Tibial nerve (tissue), 4 donors: ENCODE measurements around the gene WDSUB1. TPM values are rescaled to one million over a fixed set of nuclear protein-coding genes. Genes with fewer than 3 reads are reported as not detected.
A peak's percentile ranks its signal among the peaks of the same experiment; 100 is the strongest.

Experiments used
- DNase-seq, 2 donors: peaks; one replicate each; pipeline ENCODE4 v3.0.0-alpha.2; 2019; ENCODE audit warnings: low spot score in 2 of 2
- H3K27ac ChIP-seq, 4 donors: fragments of 200-600 bp; sonication (generic) in 3 of 4; one replicate each; pipeline ENCODE4 v1.5.1; 2017 to 2019; ENCODE audit warnings: mild to moderate bottlenecking in 1 of 4
- H3K27me3 ChIP-seq, 2 donors: fragments of 200-600 bp; sonication (generic) in 1 of 2; one replicate each; pipeline versions ENCODE4 v1.5.1 to v1.6.0; 2017 to 2019
- H3K36me3 ChIP-seq, 3 donors: fragments of 200-600 bp; sonication (generic); one replicate each; pipeline ENCODE4 v1.5.1; 2018 to 2019
- H3K4me1 ChIP-seq, 4 donors: fragments of 200-600 bp; sonication (generic) in 3 of 4; one replicate each; pipeline ENCODE4 v1.5.1; 2017 to 2019
- H3K4me3 ChIP-seq, 4 donors: fragments of 200-600 bp; sonication (generic) in 3 of 4; one replicate each; pipeline ENCODE4 v1.5.1; 2017 to 2019; ENCODE audit warnings: mild to moderate bottlenecking in 1 of 4, moderate library complexity in 1 of 4
- H3K9me3 ChIP-seq, 4 donors: fragments of 200-600 bp; sonication (generic) in 3 of 4; one replicate each; pipeline ENCODE4 v1.5.1; 2017 to 2019
- CTCF ChIP-seq, 5 experiments: fragments of 200-600 bp in 3 of 5; fragments of 450-650 bp in 2 of 5; sonication (generic) in 3 of 5; IDR thresholded peaks; one replicate each; pipeline ENCODE4 v1.5.1; 2016 to 2019; ENCODE audit warnings: antibody characterized with exemption in 5 of 5, mild to moderate bottlenecking in 3 of 5, moderate library complexity in 2 of 5
- EP300 ChIP-seq, 2 donors: sonication (generic); formaldehyde crosslinking; IDR thresholded peaks; one replicate each; pipeline ENCODE4 v1.6.1; 2017; ENCODE audit warnings: antibody characterized with exemption in 2 of 2, mild to moderate bottlenecking in 1 of 2
- POLR2A ChIP-seq, 2 donors: fragments of 450-650 bp; IDR thresholded peaks; one replicate each; pipeline ENCODE4 v1.6.1; 2017; ENCODE audit warnings: antibody characterized with exemption in 2 of 2, mild to moderate bottlenecking in 2 of 2, moderate library complexity in 2 of 2
- WGBS, 2 donors: methylation state at CpG; one replicate each; pipeline ENCODE4 v1.1.5; 2018; 5-methylcytosine and 5-hydroxymethylcytosine counted together
- total RNA-seq, 4 donors: library from RNA; depleted of rRNA; stranded (reverse); fragments of >200 nt; gene quantifications; one replicate each; pipeline ENCODE4 v1.1.0, GENCODE V29; 2016

WDSUB1 gene
- total RNA-seq, 4 donors from 2014 or later, result 4.3 to 7.0 (median 6.1) TPM

DNA sequence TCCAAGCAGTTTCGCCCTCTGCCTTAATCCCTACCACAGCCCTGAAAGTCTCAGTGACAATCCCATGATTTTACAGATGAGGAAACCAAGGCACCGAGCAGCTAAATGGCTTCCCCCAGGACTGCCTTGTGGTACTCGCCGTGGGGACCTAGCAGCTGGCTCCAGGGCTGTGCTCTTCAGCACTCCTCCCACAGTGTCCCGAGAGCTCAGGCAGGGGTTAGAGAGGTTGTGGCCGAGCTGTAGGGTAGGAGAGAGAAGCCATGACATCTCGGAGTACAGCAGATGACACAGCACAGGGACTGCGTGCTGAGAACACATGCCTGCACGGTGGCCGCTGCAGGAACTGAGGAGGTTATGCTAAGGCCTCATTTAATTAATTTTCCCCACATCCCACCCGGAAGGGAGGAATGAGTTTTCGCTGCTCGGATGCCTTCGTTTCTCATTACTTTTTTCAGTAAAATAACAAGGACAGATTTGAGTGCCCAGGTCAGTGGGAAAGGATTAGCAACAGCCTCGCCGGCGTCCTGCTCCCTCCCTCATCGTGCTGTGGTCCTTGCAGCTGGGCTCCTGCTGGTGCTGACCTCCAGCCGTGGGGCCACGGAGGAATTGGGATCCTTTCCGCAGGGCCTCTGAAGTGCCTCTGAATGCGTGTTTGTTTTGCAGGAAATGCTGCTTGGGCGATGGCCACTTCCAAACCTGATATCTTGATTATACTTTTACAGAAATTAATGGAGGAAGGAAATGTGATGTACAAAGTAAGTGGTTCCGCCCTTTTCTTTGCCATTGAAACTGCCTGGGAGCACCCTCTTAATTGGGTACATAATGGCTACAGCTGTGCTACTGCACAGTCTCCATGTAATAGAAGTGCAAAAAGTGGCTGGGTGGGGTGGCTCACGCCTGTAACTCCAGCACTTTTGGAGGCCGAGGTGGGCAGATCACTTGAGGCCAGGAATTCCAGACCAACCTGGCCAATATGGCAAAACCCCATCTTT is 61.2 kb downstream of the WDSUB1 start:
- Histone ChIP-seq H3K36me3 (peaks cover 0 to 97% (median 0%) of the 10 kb centered on the region in 3 donors), H3K4me3 (no peak overlapping the region)

GRCh38 chr2:159224061-159224813 is 62.3 kb downstream of the WDSUB1 start:
- Histone ChIP-seq H3K4me1 (no peaks in the 10 kb centered on the region), H3K4me3 (no peak overlapping the region), H3K27me3 (no peaks in the 10 kb centered on the region), H3K27ac (peak overlapping the region in 1 of 4 donors; percentile 34), H3K9me3 (no peaks in the 10 kb centered on the region), H3K36me3 (peaks cover 0 to 97% (median 0%) of the 10 kb centered on the region in 3 donors)
- TF ChIP-seq EP300 (IDR thresholded peaks at IDR 0.05) (no peak), CTCF (IDR thresholded peaks at IDR 0.05) (no peak)
- DNase-seq, result no peak
- WGBS, 2 donors, result 92 to 98% methylated on average over 14 to 17 of the region's 17 CpGs

More for the DNA sequence above, 61.2 kb downstream of the WDSUB1 start:
- H3K4me1 ChIP-seq, result no peaks in the 10 kb centered on the region
- no peaks in the 10 kb centered on the region for H3K27me3 ChIP-seq
- WGBS, 2 donors, result 65 to 74% methylated on average over 26 of the region's 26 CpGs
- no peaks in the 10 kb centered on the region for H3K9me3 ChIP-seq
- TF ChIP-seq EP300 (IDR thresholded peaks at IDR 0.05) (peak in 1 of 2 donors; percentile 8), POLR2A (IDR thresholded peaks at IDR 0.05) (no peak)
- no peak for DNase-seq
- peak overlapping the region in 1 of 4 donors; percentile 34 for H3K27ac ChIP-seq

DNA sequence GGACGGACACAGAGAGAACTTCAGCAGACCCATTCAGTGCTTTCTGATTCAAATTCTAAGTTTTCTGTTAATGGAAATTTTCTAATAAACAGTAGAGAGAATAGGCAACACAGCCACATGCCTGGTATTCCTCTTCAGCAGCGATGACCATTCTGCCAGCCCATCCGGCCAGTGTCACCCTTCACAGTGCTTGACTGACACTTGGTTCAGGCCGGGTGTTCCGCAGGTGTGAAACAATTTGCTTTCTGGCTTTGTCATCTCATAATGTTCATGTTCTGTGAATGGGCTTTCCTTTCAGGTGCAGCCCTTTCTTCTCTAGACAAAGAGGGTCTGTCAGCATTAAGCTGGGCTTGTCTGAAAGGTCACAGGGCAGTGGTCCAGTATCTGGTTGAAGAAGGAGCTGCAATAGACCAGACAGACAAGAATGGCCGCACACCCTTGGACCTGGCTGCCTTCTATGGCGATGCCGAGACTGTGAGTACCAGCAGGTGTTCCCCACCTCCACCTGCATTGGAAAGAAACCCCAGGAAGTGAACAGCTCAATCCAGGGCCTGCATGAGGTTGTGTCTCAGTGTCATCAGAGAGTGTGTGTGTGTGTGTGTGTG is 67.0 kb downstream of the WDSUB1 start:
- no peak for DNase-seq
- Histone ChIP-seq H3K27ac (no peak overlapping the region), H3K4me1 (no peaks in the 10 kb centered on the region), H3K27me3 (no peaks in the 10 kb centered on the region), H3K36me3 (peaks cover 0 to 97% (median 3%) of the 10 kb centered on the region in 3 donors), H3K9me3 (peaks cover 0 to 10% (median 0%) of the 10 kb centered on the region in 4 donors), H3K4me3 (no peak overlapping the region)
- TF ChIP-seq POLR2A (IDR thresholded peaks at IDR 0.05) (no peak), EP300 (IDR thresholded peaks at IDR 0.05) (no peak)
- WGBS, 2 donors, result 95 to 96% methylated on average over 8 of the region's 8 CpGs

- H3K4me1 ChIP-seq, result no peaks in the 10 kb centered on the region
- 86 to 87% methylated on average over 6 of the region's 6 CpGs for WGBS, 2 donors
- H3K27me3 ChIP-seq, result no peaks in the 10 kb centered on the region
- peaks cover 0 to 90% (median 3%) of the 10 kb centered on the region in 3 donors for H3K36me3 ChIP-seq
- DNase-seq, result no peak
- peaks cover 0 to 10% (median 0%) of the 10 kb centered on the region in 4 donors for H3K9me3 ChIP-seq
- TF ChIP-seq CTCF (IDR thresholded peaks at IDR 0.05), result no peak
- no peak for TF ChIP-seq POLR2A (IDR thresholded peaks at IDR 0.05)
- no peak for TF ChIP-seq EP300 (IDR thresholded peaks at IDR 0.05)
- no peak overlapping the region for H3K4me3 ChIP-seq
- no peak overlapping the region for H3K27ac ChIP-seq
Measured at GRCh38 chr2:159218389-159218788, 68.1 kb downstream of the WDSUB1 start.

GRCh38 chr2:159217676-159218075 is 68.8 kb downstream of the WDSUB1 start:
- no peak for DNase-seq
- H3K36me3 ChIP-seq, result peaks cover 0 to 91% (median 3%) of the 10 kb centered on the region in 3 donors
- no peak overlapping the region for H3K27ac ChIP-seq
- no peaks in the 10 kb centered on the region for H3K27me3 ChIP-seq
- peaks cover 0 to 10% (median 0%) of the 10 kb centered on the region in 4 donors for H3K9me3 ChIP-seq
- H3K4me1 ChIP-seq, result no peaks in the 10 kb centered on the region
- TF ChIP-seq EP300 (IDR thresholded peaks at IDR 0.05) (no peak), POLR2A (IDR thresholded peaks at IDR 0.05) (no peak), CTCF (IDR thresholded peaks at IDR 0.05) (no peak)
- 52 to 57% methylated on average over 5 of the region's 5 CpGs for WGBS, 2 donors
- H3K4me3 ChIP-seq, result no peak overlapping the region
